Epidermal melanocyte (primary cell): Measurements from ENCODE around the gene SSPN.

ENCODE experiments used
- DNase-seq: peaks from one replicate; pipeline ENCODE4 v3.0.0; 2011; ENCODE audit warnings: low spot score; ENCODE audit not compliant: insufficient read length

Gene SSPN, protein sequence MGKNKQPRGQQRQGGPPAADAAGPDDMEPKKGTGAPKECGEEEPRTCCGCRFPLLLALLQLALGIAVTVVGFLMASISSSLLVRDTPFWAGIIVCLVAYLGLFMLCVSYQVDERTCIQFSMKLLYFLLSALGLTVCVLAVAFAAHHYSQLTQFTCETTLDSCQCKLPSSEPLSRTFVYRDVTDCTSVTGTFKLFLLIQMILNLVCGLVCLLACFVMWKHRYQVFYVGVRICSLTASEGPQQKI

DNA sequence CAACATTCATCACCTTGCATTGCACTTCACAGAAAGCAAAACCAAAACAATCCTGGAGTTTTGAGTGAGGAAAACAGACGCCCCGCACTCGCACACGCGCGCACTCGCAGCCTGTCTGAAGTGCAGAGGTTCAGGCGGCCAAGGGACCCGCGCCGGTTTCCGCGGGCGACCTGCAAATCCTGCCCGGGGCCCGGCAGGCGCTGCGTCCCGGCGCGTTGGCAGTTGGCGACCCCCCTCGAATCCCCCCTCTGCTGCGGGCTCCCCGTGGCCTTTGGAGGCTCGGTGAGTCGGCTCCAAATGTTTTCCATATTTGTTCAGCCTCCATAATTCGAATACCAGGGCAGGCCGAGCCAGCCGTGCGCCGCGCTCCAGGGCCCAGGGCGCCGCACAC is at the start of gene SSPN:
Gene SSPN (plus strand): TSS at position 324 of the 391 bp plus-strand sequence. CDS start 100 bp downstream, outside the sequence.
- DNase-seq = no peak

DNA sequence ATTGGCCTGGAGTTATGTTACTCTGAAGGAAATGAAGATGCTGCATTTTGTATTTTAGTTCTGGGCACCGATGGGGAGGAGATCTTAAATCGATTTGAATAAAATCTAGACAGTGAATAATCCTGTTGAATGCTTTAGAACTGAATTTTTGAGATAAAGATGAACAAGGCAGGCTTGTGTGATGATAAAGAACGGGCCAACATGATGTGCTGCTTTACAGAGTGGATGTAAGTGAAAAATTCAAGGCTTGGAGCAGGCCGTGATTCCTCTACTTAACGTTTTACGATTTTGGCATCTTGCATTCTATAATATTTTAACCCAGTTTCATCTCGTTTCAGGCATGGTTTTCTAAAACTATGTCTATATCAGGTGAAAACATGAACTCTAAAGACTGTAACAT is 47.1 kb upstream of the SSPN start:
- no peak for DNase-seq

DNA sequence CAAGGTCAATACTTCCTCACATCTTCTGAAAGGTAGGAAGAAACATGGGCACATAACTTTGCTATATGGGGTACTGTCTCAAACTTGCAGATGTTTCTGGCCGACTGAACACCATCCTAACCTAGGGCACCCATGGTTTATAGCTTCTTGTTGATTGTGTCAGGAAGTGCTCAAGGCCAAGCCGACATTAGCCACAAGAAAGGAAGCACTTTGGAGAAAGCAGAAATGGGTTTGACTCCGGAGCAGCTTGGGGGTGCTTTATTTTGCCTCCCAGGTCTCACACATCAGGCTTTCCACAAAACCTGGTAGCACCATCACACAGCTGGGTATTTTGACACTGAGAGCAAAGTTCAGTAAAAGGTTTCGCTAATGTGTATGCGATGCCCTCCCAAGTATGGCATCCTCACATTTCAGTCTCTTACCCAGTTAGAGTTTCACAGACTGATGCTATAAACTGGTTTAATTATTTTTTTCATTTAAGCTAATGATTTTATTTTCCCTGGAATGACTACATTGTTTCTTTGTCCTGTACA is 45.3 kb upstream of the SSPN start:
- DNase-seq = no peak

DNA sequence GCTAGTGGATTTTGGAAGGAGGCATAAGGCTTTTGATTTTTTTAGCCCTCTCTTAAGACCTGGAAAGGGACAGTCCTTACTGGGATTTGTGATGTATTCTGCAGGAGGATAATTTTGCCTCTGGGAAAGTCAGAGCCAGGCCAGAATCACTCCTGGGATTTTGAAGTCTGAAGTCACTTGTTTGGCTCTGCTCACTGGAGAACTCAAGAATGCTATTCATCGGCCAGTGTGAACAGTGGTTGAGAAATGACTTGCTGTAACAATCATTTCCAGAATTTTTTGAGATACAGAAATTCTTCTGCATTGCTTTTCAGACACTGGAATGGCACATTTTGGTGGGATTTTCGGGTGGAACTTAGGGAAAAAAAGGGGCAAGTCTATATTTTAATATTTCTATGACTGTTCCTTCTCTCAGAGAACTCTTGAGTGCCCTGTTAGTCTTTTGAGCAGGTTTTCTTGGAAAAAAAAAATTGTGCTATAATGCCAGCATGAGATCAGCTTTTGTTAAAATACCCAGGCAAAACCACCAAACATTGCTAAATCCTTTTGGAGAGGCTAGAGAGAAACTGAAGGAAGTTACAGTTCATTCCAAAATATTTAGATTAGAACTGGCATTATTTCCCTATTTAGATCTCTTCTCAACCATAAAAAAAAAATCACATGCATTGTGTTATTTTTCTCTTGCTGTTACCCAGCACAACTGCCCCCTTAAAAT is 44.5 kb upstream of the SSPN start:
- DNase-seq = peak; percentile 23

DNA sequence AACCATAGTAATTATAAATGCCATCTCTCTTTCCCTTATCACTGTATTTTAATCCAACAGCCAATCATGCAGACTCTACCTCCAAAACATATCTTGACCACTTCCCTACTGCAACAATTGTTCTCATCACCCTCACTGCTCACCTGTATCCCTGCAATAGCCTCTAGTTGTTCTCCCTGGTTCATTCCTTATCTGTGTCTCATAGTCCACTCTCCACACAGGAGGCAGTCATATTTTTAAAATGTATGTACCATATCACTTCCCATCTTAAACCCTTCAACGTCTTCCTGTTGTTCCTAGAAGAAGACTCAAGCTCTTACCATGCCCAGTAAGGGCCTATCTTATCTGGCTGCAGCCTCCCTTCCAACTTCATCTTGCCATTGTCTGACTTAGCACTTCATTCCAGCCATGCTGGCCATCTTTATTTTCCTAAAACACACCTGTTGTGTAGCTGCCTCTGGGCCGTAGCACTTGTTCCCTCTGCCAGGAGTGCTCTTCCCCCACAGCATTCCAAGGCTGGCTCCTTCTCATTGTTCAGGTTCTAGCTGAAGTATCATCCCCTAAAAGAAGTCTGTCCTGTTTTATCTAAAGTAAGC is 42.8 kb upstream of the SSPN start:
- DNase-seq = no peak

DNA sequence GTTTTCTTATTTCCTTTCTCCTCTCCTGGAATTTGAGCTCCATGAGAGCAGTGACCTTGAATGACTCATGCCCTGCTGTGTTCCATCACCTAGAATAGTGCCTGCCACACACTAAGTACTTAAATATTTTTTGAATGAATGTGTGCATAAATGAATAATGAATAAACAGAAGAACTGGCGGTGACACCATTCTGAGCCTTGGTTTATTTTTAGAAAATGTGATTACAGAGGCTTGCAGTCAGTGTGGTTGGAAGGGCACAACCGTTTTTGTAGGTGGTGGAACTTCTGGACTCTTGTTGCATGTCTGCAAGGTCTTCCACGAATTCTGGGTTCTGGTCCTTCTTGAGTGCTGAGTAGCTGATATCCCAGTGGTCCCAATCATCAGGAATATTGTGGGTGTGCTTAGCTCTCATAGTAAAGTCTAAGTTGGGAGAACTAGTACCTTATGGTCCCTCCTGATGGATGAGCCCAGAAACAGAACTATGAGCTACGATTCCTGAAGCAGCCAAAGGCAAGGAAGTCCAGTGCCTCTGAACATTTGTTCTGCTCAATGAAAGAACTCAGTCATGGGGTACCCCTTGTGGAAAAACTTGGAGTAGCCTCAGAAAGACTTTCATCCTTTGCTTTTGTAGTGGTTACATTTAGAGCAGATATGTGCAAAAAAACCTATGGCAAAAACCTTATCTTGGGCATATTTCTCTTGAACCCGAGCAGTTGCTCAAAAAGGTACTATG is 41.8 kb upstream of the SSPN start:
- no peak for DNase-seq

DNA sequence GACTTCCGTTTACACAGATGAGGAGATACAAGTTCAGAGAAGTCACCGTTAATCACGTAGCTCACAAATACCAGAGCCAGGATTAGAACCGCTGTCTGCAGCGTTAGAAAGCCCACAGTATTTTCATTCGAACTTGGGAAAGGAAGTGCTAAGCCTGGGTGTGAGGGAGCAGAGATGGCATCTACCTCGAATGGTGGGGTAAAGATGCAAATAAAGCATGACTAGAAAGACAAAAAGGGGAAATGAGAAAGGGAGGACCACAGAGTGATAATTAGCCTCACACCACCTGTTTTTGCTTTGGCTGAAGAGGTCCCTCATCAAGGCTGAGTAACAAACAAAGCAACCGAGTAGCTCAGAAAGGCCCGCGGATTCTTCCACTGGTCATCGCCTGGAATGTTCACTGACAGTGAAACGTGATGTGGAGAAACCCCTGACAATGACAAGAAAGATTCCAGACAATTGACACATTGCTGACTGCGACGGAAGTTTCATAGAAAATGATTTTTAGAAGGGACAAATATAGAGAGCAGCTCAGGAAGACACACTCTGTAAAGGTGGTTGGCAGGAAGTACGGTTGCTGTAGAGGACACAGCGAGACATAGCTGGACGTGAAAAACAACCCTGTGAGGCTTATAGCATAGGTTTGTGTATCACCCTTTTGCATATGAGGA is 39.0 kb upstream of the SSPN start:
- no peak for DNase-seq

DNA sequence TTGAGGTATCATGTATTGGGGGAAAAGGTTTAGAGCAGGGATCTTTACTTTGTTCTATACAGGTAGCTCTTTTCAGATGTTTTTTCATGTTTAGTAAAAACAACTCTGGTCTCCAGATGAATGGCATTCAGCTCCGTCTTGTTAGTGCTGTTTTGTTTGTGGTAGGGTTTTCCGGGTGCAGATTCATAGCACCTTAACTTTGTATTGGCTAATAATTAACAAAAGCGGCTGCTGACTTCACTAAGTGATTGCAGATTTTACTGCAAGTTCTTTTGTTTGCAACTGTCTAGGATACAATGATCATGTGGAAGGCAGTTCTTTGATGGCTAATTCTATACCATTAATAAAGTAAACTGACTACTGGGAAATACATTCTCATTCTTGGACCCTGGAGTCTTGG is 38.4 kb upstream of the SSPN start:
- DNase-seq = no peak

DNA sequence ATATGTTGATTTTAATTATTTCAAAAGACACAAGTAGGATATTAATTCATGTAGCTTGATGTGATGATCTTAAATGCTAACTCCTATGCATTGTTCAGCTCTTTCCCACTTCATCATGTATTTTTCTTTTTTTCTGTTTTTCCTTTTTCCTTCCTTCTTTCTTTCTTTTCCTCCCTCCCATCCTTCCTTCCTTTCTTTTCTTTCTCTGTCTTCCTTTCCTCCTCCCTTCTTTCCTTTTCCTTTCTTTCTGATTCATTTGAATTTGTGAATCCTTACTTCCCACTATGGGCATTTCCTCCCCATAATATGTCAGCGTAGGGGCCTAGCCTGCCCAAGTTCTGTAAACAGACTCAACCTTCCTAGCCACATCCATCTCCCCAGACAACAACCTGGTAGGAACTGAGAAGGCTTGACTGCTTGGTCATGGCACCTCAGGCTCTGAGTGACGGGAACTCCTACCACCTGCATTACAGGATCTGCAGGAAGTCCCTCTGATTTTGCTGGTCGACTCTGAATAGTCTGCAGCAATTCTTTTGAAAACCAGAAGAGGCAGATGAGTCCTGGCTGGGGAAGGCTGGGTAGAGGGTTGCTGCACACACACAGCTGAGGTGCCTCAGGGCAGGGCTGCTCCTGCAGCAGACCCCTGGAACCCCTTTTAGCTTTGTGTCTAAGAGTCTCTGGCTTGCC is 37.2 kb upstream of the SSPN start:
- no peak for DNase-seq

DNA sequence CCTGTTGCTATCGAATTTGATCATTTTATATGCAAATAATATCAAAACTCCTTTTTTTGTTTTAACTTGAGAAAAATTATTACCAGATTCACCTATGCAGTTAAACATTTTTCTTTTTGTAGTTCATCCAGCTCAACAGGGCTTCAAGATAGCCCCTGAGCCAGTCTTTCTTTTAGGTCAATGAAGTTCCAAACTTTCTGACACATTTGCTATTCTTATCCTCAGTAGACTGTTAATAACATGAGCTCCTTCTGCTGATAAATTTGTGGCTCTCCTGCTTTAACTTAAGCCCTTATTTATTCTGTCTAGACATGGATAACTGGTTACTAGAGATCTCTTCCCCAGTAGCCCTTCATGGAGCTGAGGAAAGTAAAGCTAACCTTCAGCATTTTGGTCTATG is 33.2 kb upstream of the SSPN start:
- DNase-seq = no peak

DNA sequence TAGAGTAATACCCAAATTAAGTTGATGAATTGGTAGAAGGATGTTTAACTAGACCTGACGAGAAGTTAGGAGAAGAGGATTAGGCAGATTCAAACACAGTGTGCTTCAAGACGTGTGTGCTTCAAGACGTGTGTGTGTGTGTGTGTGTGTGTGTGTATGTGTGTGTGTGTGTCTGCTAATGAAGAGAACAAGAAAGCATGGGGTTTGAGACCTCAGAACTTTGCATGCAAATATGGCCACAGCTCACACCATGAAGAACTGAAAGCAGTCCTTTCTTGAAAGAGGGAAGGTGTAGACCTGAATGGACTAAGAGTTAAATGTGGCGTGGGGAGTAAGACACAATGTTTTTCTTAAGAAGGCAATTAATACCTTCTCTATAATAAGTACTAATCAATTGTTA is 32.5 kb upstream of the SSPN start:
- no peak for DNase-seq

DNA sequence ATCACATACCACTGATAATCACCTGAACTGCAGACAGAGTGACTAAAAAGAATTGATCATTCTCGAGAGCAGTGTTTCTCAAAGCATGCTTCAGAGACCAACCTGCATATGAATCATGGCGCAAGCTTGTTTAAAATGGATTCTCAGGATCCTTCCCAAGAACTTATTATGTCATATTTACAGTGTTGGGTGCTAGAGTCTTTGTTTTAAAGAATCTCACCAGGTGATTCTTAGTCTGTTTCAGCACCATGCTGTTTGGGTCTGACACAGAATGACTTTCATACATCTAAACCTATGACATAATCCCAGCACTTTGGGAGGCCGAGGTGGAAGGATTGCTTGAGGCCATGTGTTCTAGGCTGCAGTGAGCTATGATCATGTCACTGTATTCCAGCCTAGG is 31.3 kb upstream of the SSPN start:
- DNase-seq = no peak

DNA sequence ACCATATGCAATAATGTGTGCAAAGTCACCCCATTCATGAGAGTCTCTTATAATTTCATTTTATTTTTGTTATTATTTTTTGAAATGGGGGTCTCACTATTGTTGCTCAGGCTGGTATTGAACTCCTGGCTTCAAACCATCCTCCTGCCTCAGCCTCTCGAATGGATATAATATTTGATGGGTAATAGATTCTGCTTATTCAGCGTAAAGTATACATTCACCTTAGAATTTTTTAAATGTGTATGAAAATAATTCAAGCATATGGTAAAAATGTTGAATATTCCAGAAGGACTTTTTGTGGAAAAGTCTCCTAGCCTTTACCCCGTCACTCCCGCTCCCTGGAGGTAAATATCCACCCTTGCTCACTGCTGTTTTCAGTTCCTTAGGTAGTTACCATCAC is 23.4 kb upstream of the SSPN start:
- DNase-seq = no peak

DNA sequence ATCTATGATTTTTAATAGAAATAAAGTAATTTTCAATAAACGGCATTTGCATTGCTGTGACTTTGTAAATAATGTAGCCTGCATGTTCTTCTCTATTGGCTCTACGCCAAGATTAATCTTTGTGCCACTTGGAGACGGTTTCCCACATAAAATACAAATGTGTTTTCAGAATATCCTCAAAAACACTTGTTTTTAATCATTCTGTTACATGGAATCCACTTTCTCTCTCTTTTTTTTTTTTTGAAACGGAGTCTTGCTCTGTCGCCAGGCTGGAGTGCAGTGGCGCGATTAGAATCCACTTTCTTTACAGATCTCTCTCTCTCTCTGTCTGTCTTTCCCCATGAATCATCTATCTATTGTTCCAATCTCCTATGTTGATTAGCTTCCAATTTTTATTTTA is 22.8 kb upstream of the SSPN start:
- no peak for DNase-seq

DNA sequence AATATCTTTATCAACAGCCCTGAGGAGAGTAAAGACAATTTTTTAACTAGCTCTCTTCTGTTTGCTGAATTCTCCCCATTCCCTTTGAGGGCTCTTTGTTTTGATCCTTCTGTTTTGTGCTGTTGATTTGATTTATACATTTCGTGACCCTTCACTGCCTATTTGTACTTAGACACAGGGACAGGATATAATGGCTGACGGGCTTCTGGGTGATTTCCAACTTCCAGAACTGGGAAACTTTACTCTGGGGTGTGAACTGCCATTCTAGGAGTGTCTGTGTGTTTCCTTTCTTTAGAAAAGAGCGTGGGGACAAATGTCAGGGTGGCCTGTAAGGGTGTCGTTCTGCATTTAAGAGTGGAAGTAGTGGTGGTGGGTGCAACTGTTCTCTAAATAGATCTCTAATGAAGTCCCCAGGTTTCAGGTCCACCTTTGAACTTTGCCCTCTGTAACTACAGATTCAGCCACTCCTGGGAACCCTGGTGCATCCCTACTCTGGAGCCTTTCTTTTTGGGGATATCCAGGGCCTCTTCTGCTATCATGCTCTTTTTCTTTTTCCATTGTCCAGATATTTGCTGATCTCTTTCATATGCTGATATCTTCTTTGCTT is 22.3 kb upstream of the SSPN start:
- DNase-seq = no peak

DNA sequence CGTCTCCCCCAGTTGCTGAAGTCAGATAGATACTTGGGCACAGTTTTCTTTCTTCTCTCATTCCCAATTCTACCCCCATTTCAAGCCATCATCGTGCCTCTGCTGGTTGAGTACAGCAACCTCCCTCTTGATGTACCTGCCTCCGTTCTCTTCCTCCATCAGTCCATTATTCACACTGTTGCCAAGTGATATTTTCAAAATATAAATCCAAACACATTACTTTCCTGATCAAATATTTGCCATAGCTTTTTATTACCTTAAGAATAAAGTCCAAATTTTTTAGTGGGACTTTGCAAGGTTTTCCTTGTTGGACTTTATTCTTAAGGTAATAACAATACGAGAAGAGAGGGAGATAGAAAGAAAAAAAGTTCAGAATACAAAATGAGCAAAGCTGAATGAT is 18.6 kb upstream of the SSPN start:
- DNase-seq = no peak

DNA sequence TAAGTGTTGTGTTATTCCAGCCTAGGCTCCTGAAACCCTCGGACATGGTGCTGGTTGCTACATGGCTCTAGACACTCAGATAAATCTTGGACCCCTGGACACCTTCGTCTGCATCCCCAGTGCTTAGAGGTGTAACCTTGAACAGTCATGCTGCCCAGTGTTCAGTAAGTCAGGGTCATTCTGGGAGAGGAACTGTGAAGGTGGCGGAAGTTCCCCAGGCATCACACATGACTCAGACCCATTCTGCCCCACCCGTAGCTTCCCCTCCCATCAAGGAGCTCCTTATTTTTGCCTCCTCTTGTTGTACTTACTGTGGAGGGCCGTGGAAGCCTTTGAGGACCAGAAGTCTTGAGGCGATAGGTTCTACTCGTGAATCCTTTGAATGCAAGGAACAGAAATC is 18.1 kb upstream of the SSPN start:
- no peak for DNase-seq

DNA sequence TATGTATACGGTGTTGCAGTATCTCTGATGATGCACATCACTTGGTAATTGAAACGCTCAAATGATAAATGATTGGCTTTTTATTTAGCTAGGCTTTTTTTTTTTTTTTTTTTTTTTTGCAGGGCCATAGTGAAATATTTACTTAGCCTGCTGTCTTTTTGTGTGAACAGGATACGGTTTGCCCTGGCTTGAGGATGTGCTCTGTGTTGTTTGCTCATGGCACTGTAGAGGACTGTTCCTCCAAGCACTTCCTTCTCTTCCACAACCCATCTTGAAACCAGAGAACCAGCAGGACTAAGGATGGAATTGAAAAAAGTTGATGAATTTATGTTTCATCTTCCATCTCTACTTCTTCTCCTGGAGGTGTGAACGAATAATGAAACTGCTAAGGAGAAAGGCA is 15.5 kb upstream of the SSPN start:
- DNase-seq = no peak

DNA sequence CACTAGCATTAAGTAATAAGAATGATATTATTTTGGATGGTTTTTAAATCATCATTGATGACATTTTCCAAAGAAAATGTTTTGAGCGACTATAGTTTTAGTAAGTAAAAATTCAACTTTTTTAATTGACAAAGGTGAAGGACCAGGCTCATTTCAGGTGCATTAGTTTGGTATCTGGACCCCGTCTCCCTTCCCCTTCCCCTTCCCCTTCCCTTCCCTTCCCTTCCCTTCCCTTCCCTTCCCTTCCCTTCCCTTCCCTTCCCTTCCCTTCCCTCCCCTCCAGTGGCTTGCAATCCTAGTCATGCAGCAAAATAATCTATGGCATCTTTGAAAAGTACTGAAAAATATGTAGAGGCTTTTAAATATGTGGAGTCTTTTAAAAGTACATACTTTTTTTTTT is 13.0 kb upstream of the SSPN start:
- no peak for DNase-seq

DNA sequence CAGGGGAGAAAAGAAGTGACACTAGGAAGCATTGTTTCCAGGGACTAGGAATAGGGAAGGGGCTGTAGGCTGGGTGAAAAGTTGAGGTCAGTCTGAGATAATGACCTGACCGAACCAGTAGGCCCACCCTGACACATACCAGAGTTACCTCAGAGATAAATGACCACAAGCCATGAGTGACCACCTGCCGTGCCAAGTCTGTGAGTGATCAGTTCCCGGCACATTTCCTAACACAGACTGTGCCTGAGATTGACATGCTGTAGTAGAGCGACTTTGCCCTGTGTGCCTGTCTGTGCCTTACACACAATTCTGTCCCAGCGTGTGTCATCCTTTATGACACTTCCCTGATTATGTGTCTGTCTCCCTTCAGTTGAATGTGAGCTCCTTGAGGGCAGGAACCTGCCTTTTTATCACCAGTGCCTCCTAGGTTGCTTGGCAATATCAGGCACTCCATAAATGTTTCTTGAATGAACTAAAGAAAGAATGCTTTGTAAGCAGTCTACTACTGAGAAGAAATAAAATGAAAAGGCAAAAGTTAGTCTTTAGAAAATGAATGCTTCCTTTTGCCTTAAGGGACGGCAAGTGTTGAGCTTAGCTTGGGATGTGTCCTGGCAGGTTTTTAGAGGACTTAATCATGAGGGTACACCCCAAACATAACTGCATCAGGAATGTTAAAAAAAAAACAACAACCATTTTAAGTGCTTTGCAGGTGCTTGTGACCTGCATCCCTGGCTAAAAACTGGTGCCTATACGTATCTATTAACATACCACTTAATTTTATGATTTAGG is 9.6 kb upstream of the SSPN start:
- no peak for DNase-seq
